Activated naive CD8-positive, alpha-beta T cell treated with anti-CD3 and anti-CD28 coated beads, Interleukin-2, amount 10 ng/mL, durations not matched to agents 7 days and 5 days (primary cell): ENCODE data around the gene LDLRAD3. TPM values are rescaled to one million over a fixed set of nuclear protein-coding genes. Genes with fewer than 3 reads are reported as not detected.

Experiments used
- ATAC-seq: fragments of 150-1000 bp; cut with Tn5 transposase; one replicate; pipeline ENCODE4 v1.10.0; 2021; ENCODE audit warnings: low read depth, moderate library complexity
- POLR2A ChIA-PET: fragments of 350-600 bp; sonication (Branson Sonifier 250); formaldehyde crosslinking; loops from one replicate; lab custom pipeline; 2021; ENCODE audit warnings: antibody characterized with exemption; lab: Charles Lee
- DNase-seq: peaks from one replicate; pipeline ENCODE4 v3.0.0; 2021
- H3K27ac Mint-ChIP-seq: one replicate; pipeline ENCODE4 v1.8.0; 2022; ENCODE audit warnings: mild to moderate bottlenecking, mixed read lengths
- H3K27me3 Mint-ChIP-seq: one replicate; pipeline ENCODE4 v1.8.0; 2022; ENCODE audit warnings: mild to moderate bottlenecking, moderate library complexity, mixed read lengths
- H3K36me3 Mint-ChIP-seq: one replicate; pipeline ENCODE4 v1.8.0; 2021; ENCODE audit warnings: mild to moderate bottlenecking, mixed read lengths
- H3K4me1 Mint-ChIP-seq: one replicate; pipeline ENCODE4 v1.8.0; 2021; ENCODE audit warnings: mixed read lengths
- H3K4me3 Mint-ChIP-seq: one replicate; pipeline ENCODE4 v1.8.0; 2022; ENCODE audit warnings: mild to moderate bottlenecking, moderate library complexity, mixed read lengths
- H3K9me3 Mint-ChIP-seq: one replicate; pipeline ENCODE4 v1.8.0; 2021; ENCODE audit warnings: mixed read lengths
- total RNA-seq, 2 experiments: library from RNA; stranded (reverse); gene quantifications; one replicate each; pipeline ENCODE4 v1.2.3, GENCODE V29; 2021

LDLRAD3 gene
- total RNA-seq, 2 experiments from 2014 or later, result 0.09 TPM; not detected in 1

GRCh38 chr11:36253238-36253637 is 309.4 kb downstream of the LDLRAD3 start:
- ATAC-seq (no peak), DNase-seq (no peak)
- Mint-ChIP-seq H3K4me3 (no peak overlapping the region), H3K27ac (no peak overlapping the region), H3K36me3 (no peaks in the 10 kb centered on the region), H3K9me3 (no peaks in the 10 kb centered on the region), H3K27me3 (peaks cover 15% of the 10 kb centered on the region), H3K4me1 (no peaks in the 10 kb centered on the region)
- POLR2A ChIA-PET, result no interaction called here

- H3K27me3 Mint-ChIP-seq, result peaks cover 11% of the 10 kb centered on the region
- H3K4me1 Mint-ChIP-seq, result no peaks in the 10 kb centered on the region
- ATAC-seq (no peak), DNase-seq (no peak)
- no peak overlapping the region for H3K27ac Mint-ChIP-seq
- H3K36me3 Mint-ChIP-seq, result no peaks in the 10 kb centered on the region
- no peaks in the 10 kb centered on the region for H3K9me3 Mint-ChIP-seq
- no peak overlapping the region for H3K4me3 Mint-ChIP-seq
- POLR2A ChIA-PET, result no interaction called here
Observed at GRCh38 chr11:36254713-36255112, 310.9 kb downstream of the LDLRAD3 start.

- DNase-seq (no peak), ATAC-seq (no peak)
- no peak overlapping the region for H3K27ac Mint-ChIP-seq
- no peaks in the 10 kb centered on the region for H3K4me1 Mint-ChIP-seq
- POLR2A ChIA-PET, result no interaction called here
- H3K9me3 Mint-ChIP-seq, result no peaks in the 10 kb centered on the region
- peaks cover 7% of the 10 kb centered on the region for H3K27me3 Mint-ChIP-seq
- H3K36me3 Mint-ChIP-seq, result no peaks in the 10 kb centered on the region
- H3K4me3 Mint-ChIP-seq, result no peak overlapping the region
Observed at GRCh38 chr11:36257351-36257750, 313.5 kb downstream of the LDLRAD3 start.

- POLR2A ChIA-PET, result interaction anchor here (0.6 kb wide), 1 partner anchor 1824 kb away, joined by 4 read pairs; no protein-coding TSS in a partner anchor
- H3K27me3 Mint-ChIP-seq, result peaks cover 9% of the 10 kb centered on the region
- no peaks in the 10 kb centered on the region for H3K9me3 Mint-ChIP-seq
- DNase-seq (no peak), ATAC-seq (no peak)
- H3K4me1 Mint-ChIP-seq, result no peaks in the 10 kb centered on the region
- H3K4me3 Mint-ChIP-seq, result no peak overlapping the region
- H3K27ac Mint-ChIP-seq, result no peak overlapping the region
- H3K36me3 Mint-ChIP-seq, result no peaks in the 10 kb centered on the region
Observed at GRCh38 chr11:36258730-36259360, 315.0 kb downstream of the LDLRAD3 start.

GRCh38 chr11:36261094-36261493 is 317.2 kb downstream of the LDLRAD3 start:
- Mint-ChIP-seq H3K27ac (no peak overlapping the region), H3K36me3 (no peaks in the 10 kb centered on the region), H3K9me3 (no peaks in the 10 kb centered on the region), H3K4me3 (no peak overlapping the region), H3K27me3 (peaks cover 9% of the 10 kb centered on the region), H3K4me1 (no peaks in the 10 kb centered on the region)
- POLR2A ChIA-PET, result no interaction called here
- ATAC-seq (no peak), DNase-seq (no peak)

GRCh38 chr11:36264011-36264972 is 320.4 kb downstream of the LDLRAD3 start:
- ATAC-seq, result no peak
- no peak overlapping the region for H3K4me3 Mint-ChIP-seq

GRCh38 chr11:36264973-36265344 is 321.1 kb downstream of the LDLRAD3 start:
- ATAC-seq, result no peak
- Mint-ChIP-seq H3K36me3 (no peaks in the 10 kb centered on the region), H3K4me3 (no peak overlapping the region), H3K9me3 (no peaks in the 10 kb centered on the region), H3K27me3 (peaks cover 6% of the 10 kb centered on the region), H3K27ac (no peak overlapping the region), H3K4me1 (no peaks in the 10 kb centered on the region)
- POLR2A ChIA-PET, result no interaction called here
- no peak for DNase-seq

More at GRCh38 chr11:36264011-36264972, 320.4 kb downstream of the LDLRAD3 start:
- Mint-ChIP-seq H3K4me1 (no peaks in the 10 kb centered on the region), H3K36me3 (no peaks in the 10 kb centered on the region), H3K9me3 (no peaks in the 10 kb centered on the region), H3K27me3 (peaks cover 6% of the 10 kb centered on the region), H3K27ac (no peak overlapping the region)
- DNase-seq, result no peak
- POLR2A ChIA-PET, result no interaction called here

- H3K27ac Mint-ChIP-seq, result no peak overlapping the region
- H3K27me3 Mint-ChIP-seq, result peaks cover 5% of the 10 kb centered on the region
Observed at GRCh38 chr11:36265793-36266628, 322.1 kb downstream of the LDLRAD3 start.

GRCh38 chr11:36266767-36267166 is 322.9 kb downstream of the LDLRAD3 start:
- no peaks in the 10 kb centered on the region for H3K9me3 Mint-ChIP-seq
- H3K27ac Mint-ChIP-seq, result no peak overlapping the region
- no peak for DNase-seq
- H3K4me1 Mint-ChIP-seq, result no peaks in the 10 kb centered on the region
- ATAC-seq, result no peak
- H3K4me3 Mint-ChIP-seq, result no peak overlapping the region
- H3K36me3 Mint-ChIP-seq, result no peaks in the 10 kb centered on the region
- POLR2A ChIA-PET, result no interaction called here
- H3K27me3 Mint-ChIP-seq, result peaks cover 2% of the 10 kb centered on the region

More at GRCh38 chr11:36265793-36266628, 322.1 kb downstream of the LDLRAD3 start:
- peak; percentile 67 for DNase-seq
- Mint-ChIP-seq H3K4me3 (no peak overlapping the region), H3K9me3 (no peaks in the 10 kb centered on the region), H3K36me3 (no peaks in the 10 kb centered on the region), H3K4me1 (no peaks in the 10 kb centered on the region)
- POLR2A ChIA-PET, result no interaction called here
- ATAC-seq, result peak; percentile 78

- no peak for DNase-seq
- H3K36me3 Mint-ChIP-seq, result peaks cover 5% of the 10 kb centered on the region
- POLR2A ChIA-PET, result no interaction called here
- no peaks in the 10 kb centered on the region for H3K9me3 Mint-ChIP-seq
- no peaks in the 10 kb centered on the region for H3K4me1 Mint-ChIP-seq
- no peak for ATAC-seq
- H3K27ac Mint-ChIP-seq, result no peak overlapping the region
- no peak overlapping the region for H3K4me3 Mint-ChIP-seq
- H3K27me3 Mint-ChIP-seq, result no peaks in the 10 kb centered on the region
Observed at GRCh38 chr11:36268337-36268985, 324.6 kb downstream of the LDLRAD3 start.

GRCh38 chr11:36270701-36271100 is 326.8 kb downstream of the LDLRAD3 start:
- Mint-ChIP-seq H3K36me3 (peaks cover 5% of the 10 kb centered on the region), H3K9me3 (no peaks in the 10 kb centered on the region), H3K4me3 (no peak overlapping the region), H3K27ac (no peak overlapping the region), H3K4me1 (no peaks in the 10 kb centered on the region), H3K27me3 (no peaks in the 10 kb centered on the region)
- no peak for DNase-seq
- ATAC-seq, result no peak
- POLR2A ChIA-PET, result no interaction called here

GRCh38 chr11:36271794-36272407 is 328.0 kb downstream of the LDLRAD3 start:
- no peak overlapping the region for H3K27ac Mint-ChIP-seq
- H3K27me3 Mint-ChIP-seq, result no peaks in the 10 kb centered on the region
- POLR2A ChIA-PET, result no interaction called here
- peaks cover 5% of the 10 kb centered on the region for H3K36me3 Mint-ChIP-seq
- H3K9me3 Mint-ChIP-seq, result no peaks in the 10 kb centered on the region
- DNase-seq (no peak), ATAC-seq (no peak)
- no peak overlapping the region for H3K4me3 Mint-ChIP-seq
- H3K4me1 Mint-ChIP-seq, result no peaks in the 10 kb centered on the region
